Left ventricle myocardium superior (tissue), 1 donor: ENCODE data around the gene MAGIX. TPM values are rescaled to one million over a fixed set of nuclear protein-coding genes. Genes with fewer than 3 reads are reported as not detected.

ENCODE experiments used
- ATAC-seq: fragments of 200-7000 bp; cut with Tn5 transposase; one replicate; pipeline ENCODE4 v1.9.1; 2020; ENCODE audit warnings: mild to moderate bottlenecking, moderate library complexity
- DNase-seq: peaks from one replicate; pipeline ENCODE4 v3.0.0-alpha.2; 2020
- intact Hi-C: fragments of 100-400 bp; cut with micrococcal nuclease; formaldehyde crosslinking; loops from one replicate; pipeline ENCODE4 v1.11.0; 2022
- total RNA-seq: library from RNA; stranded (reverse); fragmentation: NEBNext Ultra II Directional; extraction: Animal tissue kit (Norgen Biotek cat#: 25700); gene quantifications from one replicate; pipeline ENCODE4 v1.2.1, GENCODE V29; 2021
- donor health status: DM: no; HTN: yes; CAD: no; lungs with severe emphysema.

Gene MAGIX
- total RNA-seq, 1 donor from 2014 or later = 3.8 TPM

GRCh38 chrX:49198540-49199314, 36.2 kb downstream of the MAGIX start:
- intact Hi-C loops = no loop called here
- ATAC-seq (no peak), DNase-seq (no peak)

GRCh38 chrX:49199315-49199595, 36.7 kb downstream of the MAGIX start:
- no peak for DNase-seq
- ATAC-seq = no peak
- intact Hi-C loops = no loop called here

- intact Hi-C loops = no loop called here
- DNase-seq = peak; percentile 94
- ATAC-seq = peak; percentile 97
These were observed 37.6 kb downstream of the MAGIX start, which contains the start of gene SYP for GRCh38 chrX:49199906-49200771. SYP (minus strand) TSS chrX:49200193; CDS start chrX:49200186, 7 bp downstream.

- intact Hi-C loops = no loop called here
- ATAC-seq (no peak), DNase-seq (no peak)
These were observed 39.5 kb downstream of the MAGIX start for GRCh38 chrX:49202022-49202421.

- intact Hi-C loops = no loop called here
- DNase-seq (no peak), ATAC-seq (no peak)
These were observed 41.0 kb downstream of the MAGIX start for GRCh38 chrX:49203536-49203935.

GRCh38 chrX:49204017-49204416, 41.5 kb downstream of the MAGIX start:
- no peak for DNase-seq
- intact Hi-C loops = no loop called here

GRCh38 chrX:49204709-49205108, 42.2 kb downstream of the MAGIX start:
- ATAC-seq (no peak), DNase-seq (no peak)
- intact Hi-C loops = no loop called here

More at GRCh38 chrX:49204017-49204416, 41.5 kb downstream of the MAGIX start:
- no peak for ATAC-seq

- intact Hi-C loops = no loop called here
- DNase-seq (no peak), ATAC-seq (no peak)
These were observed 42.9 kb downstream of the MAGIX start for GRCh38 chrX:49205443-49205842.

GRCh38 chrX:49206543-49206942, 44.0 kb downstream of the MAGIX start:
- DNase-seq (no peak), ATAC-seq (no peak)
- intact Hi-C loops = no loop called here

GRCh38 chrX:49208399-49208798, 45.8 kb downstream of the MAGIX start:
- DNase-seq (no peak), ATAC-seq (no peak)
- intact Hi-C loops = no loop called here

GRCh38 chrX:49209434-49210251, 47.1 kb downstream of the MAGIX start:
- intact Hi-C loops = no loop called here
- no peak for DNase-seq
- no peak for ATAC-seq

- ATAC-seq = no peak
These were observed 47.8 kb downstream of the MAGIX start for GRCh38 chrX:49210406-49210805.

GRCh38 chrX:49211074-49211473, 48.5 kb downstream of the MAGIX start:
- DNase-seq = no peak
- intact Hi-C loops = no loop called here
- ATAC-seq = no peak

More at GRCh38 chrX:49210406-49210805, 47.8 kb downstream of the MAGIX start:
- no peak for DNase-seq
- intact Hi-C loops = no loop called here

GRCh38 chrX:49212209-49212608, 49.7 kb downstream of the MAGIX start:
- ATAC-seq = no peak
- DNase-seq = no peak
- intact Hi-C loops = no loop called here

- DNase-seq (no peak), ATAC-seq (no peak)
- intact Hi-C loops = no loop called here
These were observed 50.3 kb downstream of the MAGIX start for GRCh38 chrX:49212861-49213260.

- intact Hi-C loops = no loop called here
- DNase-seq (no peak), ATAC-seq (no peak)
These were observed 51.9 kb downstream of the MAGIX start for GRCh38 chrX:49214416-49214815.

- no peak for ATAC-seq
- DNase-seq = no peak
- intact Hi-C loops = no loop called here
These were observed 52.5 kb downstream of the MAGIX start for GRCh38 chrX:49214996-49215526.
